HG03575 (cell line): Measurements from ENCODE around the gene RNASEH1.
"Not testable (repeated sequence)": the region's sequence is repeated elsewhere in the genome, so short reads cannot be mapped to it uniquely, and the experiment has no call there.

Experiments
- ATAC-seq: cut with Tn5 transposase; IDR thresholded peaks from one replicate; pipeline ENCODE4 v1.9.1; 2021; ENCODE audit not compliant: unreplicated experiment, insufficient number of reproducible peaks, low FRiP score; ENCODE audit errors: extremely low read depth

Gene RNASEH1

GRCh38 chr2:3569656-3570055 is 11.5 kb upstream of the RNASEH1 start:
- ATAC-seq, result not testable (repeated sequence)

- ATAC-seq, result no peak
Observed at GRCh38 chr2:3566806-3567205, 8.7 kb upstream of the RNASEH1 start.

- ATAC-seq, result no peak
Observed at GRCh38 chr2:3565117-3565516, 7.0 kb upstream of the RNASEH1 start.

GRCh38 chr2:3563521-3563976 is 5.4 kb upstream of the RNASEH1 start:
- no peak for ATAC-seq

- ATAC-seq, result peak; percentile 5
Observed at GRCh38 chr2:3557639-3558204, 411 bp downstream of the RNASEH1 start.

- ATAC-seq, result no peak
Observed at GRCh38 chr2:3553946-3554345, 4.2 kb downstream of the RNASEH1 start.

GRCh38 chr2:3547915-3548314 is 10.2 kb downstream of the RNASEH1 start:
- ATAC-seq, result no peak

GRCh38 chr2:3545788-3546478 is 12.2 kb downstream of the RNASEH1 start:
- ATAC-seq, result no peak

- ATAC-seq, result no peak
Observed at GRCh38 chr2:3543023-3543683, 15.0 kb downstream of the RNASEH1 start.

- no peak for ATAC-seq
Observed at GRCh38 chr2:3542107-3542506, 16.0 kb downstream of the RNASEH1 start.

- no peak for ATAC-seq
Observed at GRCh38 chr2:3539836-3540235, 18.3 kb downstream of the RNASEH1 start.

GRCh38 chr2:3536682-3537632 is 21.2 kb downstream of the RNASEH1 start:
- ATAC-seq, result no peak

- ATAC-seq, result no peak
Observed at GRCh38 chr2:3535794-3536681, 22.1 kb downstream of the RNASEH1 start.

- no peak for ATAC-seq
Observed at GRCh38 chr2:3535467-3535793, 22.7 kb downstream of the RNASEH1 start.

GRCh38 chr2:3534251-3534814 is 23.8 kb downstream of the RNASEH1 start:
- no peak for ATAC-seq

- no peak for ATAC-seq
Observed at GRCh38 chr2:3533836-3534235, 24.3 kb downstream of the RNASEH1 start.

- ATAC-seq, result no peak
Observed at GRCh38 chr2:3532941-3533340, 25.2 kb downstream of the RNASEH1 start.

- ATAC-seq, result no peak
Observed at GRCh38 chr2:3529316-3530025, 28.7 kb downstream of the RNASEH1 start.
